ENCODE data around the gene ONECUT3. TPM values are rescaled to one million over a fixed set of nuclear protein-coding genes. Genes with fewer than 3 reads are reported as not detected.

Gene ONECUT3
- total RNA-seq (2021), result 0.04 TPM in 1 of 3 replicates, not detected in the others
- Bru-seq, nascent RNA, result not detected
- long read RNA-seq, experiment 1, result 0 reads
- long read RNA-seq, experiment 2, result 0 reads
- long read RNA-seq, experiment 3, result 0 reads

DNA sequence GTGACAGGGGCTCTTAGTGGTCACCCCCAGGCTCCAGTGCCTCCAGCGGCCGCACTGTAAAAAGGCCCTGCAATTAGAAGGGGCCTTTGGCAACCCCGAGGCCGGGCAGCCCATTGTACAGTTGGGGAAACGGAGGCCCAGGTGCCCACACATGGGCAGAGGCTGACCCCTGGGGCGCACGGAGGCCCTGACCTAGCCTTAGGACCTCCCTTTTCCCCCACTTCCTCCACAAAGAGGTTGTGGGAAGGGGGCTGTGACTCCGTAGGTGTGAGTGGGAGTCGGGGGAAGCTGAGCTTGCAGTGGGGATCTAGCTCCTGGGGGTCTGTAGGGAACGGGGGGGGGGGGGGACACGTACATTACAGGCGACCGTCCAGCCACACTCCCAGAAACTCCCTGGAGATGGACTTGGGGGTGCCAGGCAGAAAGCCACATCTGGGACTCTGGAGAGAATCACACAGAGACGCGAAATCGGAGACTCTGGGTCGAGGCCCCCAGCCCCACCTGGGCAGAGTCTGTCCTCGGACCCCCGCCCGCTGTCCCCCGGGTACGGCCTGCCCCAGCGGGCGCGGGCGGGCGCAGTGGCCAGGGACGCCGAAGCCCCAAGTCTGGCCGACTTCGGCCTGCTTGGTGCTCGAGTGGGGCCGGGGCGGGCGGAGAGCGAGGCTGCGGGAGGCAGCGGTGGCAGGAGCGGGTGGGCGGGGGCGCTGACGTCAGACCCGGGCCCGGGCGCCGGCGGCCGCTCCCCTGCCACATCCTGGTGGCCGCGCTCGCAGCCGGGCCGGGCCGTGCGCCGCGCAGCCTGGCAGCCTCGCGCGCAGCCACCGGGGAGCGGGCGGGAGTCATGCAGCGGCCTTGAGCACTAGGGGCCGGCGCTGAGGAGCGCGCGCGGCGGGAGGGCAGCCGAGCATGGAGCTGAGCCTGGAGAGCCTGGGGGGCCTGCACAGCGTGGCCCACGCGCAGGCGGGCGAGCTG lies at the start of gene ONECUT3:
Gene ONECUT3, plus strand, starts transcription at position 750 of the 972 bp plus-strand sequence. Its CDS starts 157 bp downstream, at position 907.
- POLR2A ChIA-PET, result no interaction called here
- peak within 1 kb of the TSS; percentile 41; the same call in 1 of the 2 replicates for H3K4me3 Mint-ChIP-seq
- H3K27ac Mint-ChIP-seq, result no peak within 1 kb of the TSS

More for the DNA sequence above, at the start of gene ONECUT3:
- Mint-ChIP-seq H3K36me3 (no peaks in the 10 kb centered on the region), H3K27me3 (ENCODE audit: low read depth) (peaks cover 91% of the 10 kb centered on the region), H3K4me1 (peaks cover 10% of the 10 kb centered on the region), H3K9me3 (no peaks in the 10 kb centered on the region)
- CTCF ChIA-PET, result interaction anchor here (0.6 to 3.5 kb wide), 2 partner anchors 15 to 100 kb away, joined by 3 to 22 read pairs; no protein-coding TSS in a partner anchor
- no peak for DNase-seq (ENCODE audit: low spot score)
- peak; percentile 8 for ATAC-seq
- TF ChIP-seq, protein P1, sequence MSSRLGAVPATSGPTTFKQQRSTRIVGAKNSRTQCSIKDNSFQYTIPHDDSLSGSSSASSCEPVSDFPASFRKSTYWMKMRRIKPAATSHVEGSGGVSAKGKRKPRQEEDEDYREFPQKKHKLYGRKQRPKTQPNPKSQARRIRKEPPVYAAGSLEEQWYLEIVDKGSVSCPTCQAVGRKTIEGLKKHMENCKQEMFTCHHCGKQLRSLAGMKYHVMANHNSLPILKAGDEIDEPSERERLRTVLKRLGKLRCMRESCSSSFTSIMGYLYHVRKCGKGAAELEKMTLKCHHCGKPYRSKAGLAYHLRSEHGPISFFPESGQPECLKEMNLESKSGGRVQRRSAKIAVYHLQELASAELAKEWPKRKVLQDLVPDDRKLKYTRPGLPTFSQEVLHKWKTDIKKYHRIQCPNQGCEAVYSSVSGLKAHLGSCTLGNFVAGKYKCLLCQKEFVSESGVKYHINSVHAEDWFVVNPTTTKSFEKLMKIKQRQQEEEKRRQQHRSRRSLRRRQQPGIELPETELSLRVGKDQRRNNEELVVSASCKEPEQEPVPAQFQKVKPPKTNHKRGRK (CRISPR knock-in tag; IDR thresholded peaks at IDR 0.05; ENCODE audit: borderline replicate concordance), result no peak
- TF ChIP-seq ZNF423 (CRISPR knock-in tag; IDR thresholded peaks at IDR 0.05) (no peak), CREB1 (CRISPR knock-in tag; IDR thresholded peaks at IDR 0.05) (no peak), GRHL2 (CRISPR knock-in tag; IDR thresholded peaks at IDR 0.05; ENCODE audit: insufficient replicate concordance, severe bottlenecking) (no peak), ELF4 (CRISPR knock-in tag; IDR thresholded peaks at IDR 0.05; ENCODE audit: low read depth) (no peak), NR3C1 (CRISPR knock-in tag; conservative IDR thresholded peaks at IDR 0.05; ENCODE audit: low read depth) (no peak), ESRRA (CRISPR knock-in tag; IDR thresholded peaks at IDR 0.05; ENCODE audit: borderline replicate concordance) (no peak), ZNF317 (CRISPR knock-in tag; IDR thresholded peaks at IDR 0.05; ENCODE audit: borderline replicate concordance, low read depth) (no peak), CREM (CRISPR knock-in tag; IDR thresholded peaks at IDR 0.05) (no peak), ZNF396 (CRISPR knock-in tag; IDR thresholded peaks at IDR 0.05; ENCODE audit: borderline replicate concordance) (no peak), ATF1 (CRISPR knock-in tag; IDR thresholded peaks at IDR 0.05) (no peak), KAT7 (CRISPR knock-in tag; IDR thresholded peaks at IDR 0.05; ENCODE audit: borderline replicate concordance) (no peak)
- TF ChIP-seq, protein P2, sequence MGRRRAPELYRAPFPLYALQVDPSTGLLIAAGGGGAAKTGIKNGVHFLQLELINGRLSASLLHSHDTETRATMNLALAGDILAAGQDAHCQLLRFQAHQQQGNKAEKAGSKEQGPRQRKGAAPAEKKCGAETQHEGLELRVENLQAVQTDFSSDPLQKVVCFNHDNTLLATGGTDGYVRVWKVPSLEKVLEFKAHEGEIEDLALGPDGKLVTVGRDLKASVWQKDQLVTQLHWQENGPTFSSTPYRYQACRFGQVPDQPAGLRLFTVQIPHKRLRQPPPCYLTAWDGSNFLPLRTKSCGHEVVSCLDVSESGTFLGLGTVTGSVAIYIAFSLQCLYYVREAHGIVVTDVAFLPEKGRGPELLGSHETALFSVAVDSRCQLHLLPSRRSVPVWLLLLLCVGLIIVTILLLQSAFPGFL (CRISPR knock-in tag; IDR thresholded peaks at IDR 0.05; ENCODE audit: borderline replicate concordance), result no peak
- TF ChIP-seq, protein P3, sequence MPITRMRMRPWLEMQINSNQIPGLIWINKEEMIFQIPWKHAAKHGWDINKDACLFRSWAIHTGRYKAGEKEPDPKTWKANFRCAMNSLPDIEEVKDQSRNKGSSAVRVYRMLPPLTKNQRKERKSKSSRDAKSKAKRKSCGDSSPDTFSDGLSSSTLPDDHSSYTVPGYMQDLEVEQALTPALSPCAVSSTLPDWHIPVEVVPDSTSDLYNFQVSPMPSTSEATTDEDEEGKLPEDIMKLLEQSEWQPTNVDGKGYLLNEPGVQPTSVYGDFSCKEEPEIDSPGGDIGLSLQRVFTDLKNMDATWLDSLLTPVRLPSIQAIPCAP (CRISPR knock-in tag; IDR thresholded peaks at IDR 0.05), result no peak
- TF ChIP-seq, protein P4, sequence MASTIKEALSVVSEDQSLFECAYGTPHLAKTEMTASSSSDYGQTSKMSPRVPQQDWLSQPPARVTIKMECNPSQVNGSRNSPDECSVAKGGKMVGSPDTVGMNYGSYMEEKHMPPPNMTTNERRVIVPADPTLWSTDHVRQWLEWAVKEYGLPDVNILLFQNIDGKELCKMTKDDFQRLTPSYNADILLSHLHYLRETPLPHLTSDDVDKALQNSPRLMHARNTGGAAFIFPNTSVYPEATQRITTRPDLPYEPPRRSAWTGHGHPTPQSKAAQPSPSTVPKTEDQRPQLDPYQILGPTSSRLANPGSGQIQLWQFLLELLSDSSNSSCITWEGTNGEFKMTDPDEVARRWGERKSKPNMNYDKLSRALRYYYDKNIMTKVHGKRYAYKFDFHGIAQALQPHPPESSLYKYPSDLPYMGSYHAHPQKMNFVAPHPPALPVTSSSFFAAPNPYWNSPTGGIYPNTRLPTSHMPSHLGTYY (CRISPR knock-in tag; IDR thresholded peaks at IDR 0.05), result no peak
- TF ChIP-seq, protein P5, sequence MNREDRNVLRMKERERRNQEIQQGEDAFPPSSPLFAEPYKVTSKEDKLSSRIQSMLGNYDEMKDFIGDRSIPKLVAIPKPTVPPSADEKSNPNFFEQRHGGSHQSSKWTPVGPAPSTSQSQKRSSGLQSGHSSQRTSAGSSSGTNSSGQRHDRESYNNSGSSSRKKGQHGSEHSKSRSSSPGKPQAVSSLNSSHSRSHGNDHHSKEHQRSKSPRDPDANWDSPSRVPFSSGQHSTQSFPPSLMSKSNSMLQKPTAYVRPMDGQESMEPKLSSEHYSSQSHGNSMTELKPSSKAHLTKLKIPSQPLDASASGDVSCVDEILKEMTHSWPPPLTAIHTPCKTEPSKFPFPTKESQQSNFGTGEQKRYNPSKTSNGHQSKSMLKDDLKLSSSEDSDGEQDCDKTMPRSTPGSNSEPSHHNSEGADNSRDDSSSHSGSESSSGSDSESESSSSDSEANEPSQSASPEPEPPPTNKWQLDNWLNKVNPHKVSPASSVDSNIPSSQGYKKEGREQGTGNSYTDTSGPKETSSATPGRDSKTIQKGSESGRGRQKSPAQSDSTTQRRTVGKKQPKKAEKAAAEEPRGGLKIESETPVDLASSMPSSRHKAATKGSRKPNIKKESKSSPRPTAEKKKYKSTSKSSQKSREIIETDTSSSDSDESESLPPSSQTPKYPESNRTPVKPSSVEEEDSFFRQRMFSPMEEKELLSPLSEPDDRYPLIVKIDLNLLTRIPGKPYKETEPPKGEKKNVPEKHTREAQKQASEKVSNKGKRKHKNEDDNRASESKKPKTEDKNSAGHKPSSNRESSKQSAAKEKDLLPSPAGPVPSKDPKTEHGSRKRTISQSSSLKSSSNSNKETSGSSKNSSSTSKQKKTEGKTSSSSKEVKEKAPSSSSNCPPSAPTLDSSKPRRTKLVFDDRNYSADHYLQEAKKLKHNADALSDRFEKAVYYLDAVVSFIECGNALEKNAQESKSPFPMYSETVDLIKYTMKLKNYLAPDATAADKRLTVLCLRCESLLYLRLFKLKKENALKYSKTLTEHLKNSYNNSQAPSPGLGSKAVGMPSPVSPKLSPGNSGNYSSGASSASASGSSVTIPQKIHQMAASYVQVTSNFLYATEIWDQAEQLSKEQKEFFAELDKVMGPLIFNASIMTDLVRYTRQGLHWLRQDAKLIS (CRISPR knock-in tag; IDR thresholded peaks at IDR 0.05; ENCODE audit: borderline replicate concordance), result no peak
- TF ChIP-seq, protein P6, sequence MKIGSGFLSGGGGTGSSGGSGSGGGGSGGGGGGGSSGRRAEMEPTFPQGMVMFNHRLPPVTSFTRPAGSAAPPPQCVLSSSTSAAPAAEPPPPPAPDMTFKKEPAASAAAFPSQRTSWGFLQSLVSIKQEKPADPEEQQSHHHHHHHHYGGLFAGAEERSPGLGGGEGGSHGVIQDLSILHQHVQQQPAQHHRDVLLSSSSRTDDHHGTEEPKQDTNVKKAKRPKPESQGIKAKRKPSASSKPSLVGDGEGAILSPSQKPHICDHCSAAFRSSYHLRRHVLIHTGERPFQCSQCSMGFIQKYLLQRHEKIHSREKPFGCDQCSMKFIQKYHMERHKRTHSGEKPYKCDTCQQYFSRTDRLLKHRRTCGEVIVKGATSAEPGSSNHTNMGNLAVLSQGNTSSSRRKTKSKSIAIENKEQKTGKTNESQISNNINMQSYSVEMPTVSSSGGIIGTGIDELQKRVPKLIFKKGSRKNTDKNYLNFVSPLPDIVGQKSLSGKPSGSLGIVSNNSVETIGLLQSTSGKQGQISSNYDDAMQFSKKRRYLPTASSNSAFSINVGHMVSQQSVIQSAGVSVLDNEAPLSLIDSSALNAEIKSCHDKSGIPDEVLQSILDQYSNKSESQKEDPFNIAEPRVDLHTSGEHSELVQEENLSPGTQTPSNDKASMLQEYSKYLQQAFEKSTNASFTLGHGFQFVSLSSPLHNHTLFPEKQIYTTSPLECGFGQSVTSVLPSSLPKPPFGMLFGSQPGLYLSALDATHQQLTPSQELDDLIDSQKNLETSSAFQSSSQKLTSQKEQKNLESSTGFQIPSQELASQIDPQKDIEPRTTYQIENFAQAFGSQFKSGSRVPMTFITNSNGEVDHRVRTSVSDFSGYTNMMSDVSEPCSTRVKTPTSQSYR (CRISPR knock-in tag; IDR thresholded peaks at IDR 0.05), result no peak
- TF ChIP-seq, protein P7, sequence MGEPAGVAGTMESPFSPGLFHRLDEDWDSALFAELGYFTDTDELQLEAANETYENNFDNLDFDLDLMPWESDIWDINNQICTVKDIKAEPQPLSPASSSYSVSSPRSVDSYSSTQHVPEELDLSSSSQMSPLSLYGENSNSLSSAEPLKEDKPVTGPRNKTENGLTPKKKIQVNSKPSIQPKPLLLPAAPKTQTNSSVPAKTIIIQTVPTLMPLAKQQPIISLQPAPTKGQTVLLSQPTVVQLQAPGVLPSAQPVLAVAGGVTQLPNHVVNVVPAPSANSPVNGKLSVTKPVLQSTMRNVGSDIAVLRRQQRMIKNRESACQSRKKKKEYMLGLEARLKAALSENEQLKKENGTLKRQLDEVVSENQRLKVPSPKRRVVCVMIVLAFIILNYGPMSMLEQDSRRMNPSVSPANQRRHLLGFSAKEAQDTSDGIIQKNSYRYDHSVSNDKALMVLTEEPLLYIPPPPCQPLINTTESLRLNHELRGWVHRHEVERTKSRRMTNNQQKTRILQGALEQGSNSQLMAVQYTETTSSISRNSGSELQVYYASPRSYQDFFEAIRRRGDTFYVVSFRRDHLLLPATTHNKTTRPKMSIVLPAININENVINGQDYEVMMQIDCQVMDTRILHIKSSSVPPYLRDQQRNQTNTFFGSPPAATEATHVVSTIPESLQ (CRISPR knock-in tag; IDR thresholded peaks at IDR 0.05), result no peak
- TF ChIP-seq, protein P8, sequence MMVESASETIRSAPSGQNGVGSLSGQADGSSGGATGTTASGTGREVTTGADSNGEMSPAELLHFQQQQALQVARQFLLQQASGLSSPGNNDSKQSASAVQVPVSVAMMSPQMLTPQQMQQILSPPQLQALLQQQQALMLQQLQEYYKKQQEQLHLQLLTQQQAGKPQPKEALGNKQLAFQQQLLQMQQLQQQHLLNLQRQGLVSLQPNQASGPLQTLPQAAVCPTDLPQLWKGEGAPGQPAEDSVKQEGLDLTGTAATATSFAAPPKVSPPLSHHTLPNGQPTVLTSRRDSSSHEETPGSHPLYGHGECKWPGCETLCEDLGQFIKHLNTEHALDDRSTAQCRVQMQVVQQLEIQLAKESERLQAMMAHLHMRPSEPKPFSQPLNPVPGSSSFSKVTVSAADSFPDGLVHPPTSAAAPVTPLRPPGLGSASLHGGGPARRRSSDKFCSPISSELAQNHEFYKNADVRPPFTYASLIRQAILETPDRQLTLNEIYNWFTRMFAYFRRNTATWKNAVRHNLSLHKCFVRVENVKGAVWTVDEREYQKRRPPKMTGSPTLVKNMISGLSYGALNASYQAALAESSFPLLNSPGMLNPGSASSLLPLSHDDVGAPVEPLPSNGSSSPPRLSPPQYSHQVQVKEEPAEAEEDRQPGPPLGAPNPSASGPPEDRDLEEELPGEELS (CRISPR knock-in tag; IDR thresholded peaks at IDR 0.05), result no peak

Data from WTC11 (cell line).